Stimulated activated naive CD8-positive, alpha-beta T cell treated with anti-CD3 and anti-CD28 coated beads, Interleukin-15, Interleukin-2, amounts not matched to agents 100 ng/mL and 50 ng/mL, for 24 hours (primary cell): ENCODE results near the gene MPST.

Source experiments
- H3K27ac Mint-ChIP-seq: one replicate; pipeline ENCODE4 v1.8.0; 2021; ENCODE audit warnings: mild to moderate bottlenecking, mixed read lengths
- H3K27me3 Mint-ChIP-seq: one replicate; pipeline ENCODE4 v1.8.0; 2021; ENCODE audit warnings: mixed read lengths
- H3K36me3 Mint-ChIP-seq: one replicate; pipeline ENCODE4 v1.8.0; 2021; ENCODE audit warnings: low read depth, mixed read lengths
- H3K4me1 Mint-ChIP-seq: one replicate; pipeline ENCODE4 v1.8.0; 2021; ENCODE audit warnings: low read depth, mixed read lengths
- H3K4me3 Mint-ChIP-seq: one replicate; pipeline ENCODE4 v1.8.0; 2021; ENCODE audit warnings: mild to moderate bottlenecking, mixed read lengths
- H3K9me3 Mint-ChIP-seq: one replicate; pipeline ENCODE4 v1.8.0; 2021; ENCODE audit warnings: mixed read lengths

The MPST gene

GRCh38 chr22:37054600-37055365 lies 35.2 kb downstream of the MPST start:
- H3K27ac Mint-ChIP-seq = no peak overlapping the region
- no peaks in the 10 kb centered on the region for H3K27me3 Mint-ChIP-seq
- H3K4me3 Mint-ChIP-seq = no peak overlapping the region
- H3K36me3 Mint-ChIP-seq = peaks cover 7% of the 10 kb centered on the region
- peaks cover 12% of the 10 kb centered on the region for H3K4me1 Mint-ChIP-seq
- no peaks in the 10 kb centered on the region for H3K9me3 Mint-ChIP-seq

DNA sequence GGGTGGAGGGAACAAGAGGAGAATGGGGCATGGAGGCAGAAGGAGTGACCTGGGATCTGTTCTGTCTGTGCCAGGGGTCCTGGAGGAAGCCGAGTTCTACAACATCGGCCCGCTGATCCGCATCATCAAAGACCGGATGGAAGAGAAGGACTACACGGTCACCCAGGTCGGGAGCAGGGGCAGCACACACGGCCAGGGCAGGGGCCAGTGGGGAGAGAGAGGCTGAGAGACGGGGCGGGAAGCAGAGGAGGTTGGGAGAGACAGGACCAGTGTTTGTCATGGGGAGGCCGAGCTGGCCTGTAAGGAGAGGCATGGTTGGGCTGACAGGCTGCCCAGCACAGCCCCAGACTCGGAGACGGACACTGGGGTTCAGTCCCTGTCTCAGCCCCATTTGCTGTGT lies 36.7 kb downstream of the MPST start:
- Mint-ChIP-seq H3K4me3 (no peak overlapping the region), H3K9me3 (no peaks in the 10 kb centered on the region), H3K36me3 (peaks cover 12% of the 10 kb centered on the region), H3K4me1 (peaks cover 27% of the 10 kb centered on the region), H3K27me3 (no peaks in the 10 kb centered on the region), H3K27ac (no peak overlapping the region)

GRCh38 chr22:37057226-37057625 lies 37.7 kb downstream of the MPST start:
- H3K4me1 Mint-ChIP-seq = peaks cover 31% of the 10 kb centered on the region
- peaks cover 12% of the 10 kb centered on the region for H3K36me3 Mint-ChIP-seq
- H3K4me3 Mint-ChIP-seq = no peak overlapping the region
- no peak overlapping the region for H3K27ac Mint-ChIP-seq
- H3K27me3 Mint-ChIP-seq = no peaks in the 10 kb centered on the region
- H3K9me3 Mint-ChIP-seq = no peaks in the 10 kb centered on the region

DNA sequence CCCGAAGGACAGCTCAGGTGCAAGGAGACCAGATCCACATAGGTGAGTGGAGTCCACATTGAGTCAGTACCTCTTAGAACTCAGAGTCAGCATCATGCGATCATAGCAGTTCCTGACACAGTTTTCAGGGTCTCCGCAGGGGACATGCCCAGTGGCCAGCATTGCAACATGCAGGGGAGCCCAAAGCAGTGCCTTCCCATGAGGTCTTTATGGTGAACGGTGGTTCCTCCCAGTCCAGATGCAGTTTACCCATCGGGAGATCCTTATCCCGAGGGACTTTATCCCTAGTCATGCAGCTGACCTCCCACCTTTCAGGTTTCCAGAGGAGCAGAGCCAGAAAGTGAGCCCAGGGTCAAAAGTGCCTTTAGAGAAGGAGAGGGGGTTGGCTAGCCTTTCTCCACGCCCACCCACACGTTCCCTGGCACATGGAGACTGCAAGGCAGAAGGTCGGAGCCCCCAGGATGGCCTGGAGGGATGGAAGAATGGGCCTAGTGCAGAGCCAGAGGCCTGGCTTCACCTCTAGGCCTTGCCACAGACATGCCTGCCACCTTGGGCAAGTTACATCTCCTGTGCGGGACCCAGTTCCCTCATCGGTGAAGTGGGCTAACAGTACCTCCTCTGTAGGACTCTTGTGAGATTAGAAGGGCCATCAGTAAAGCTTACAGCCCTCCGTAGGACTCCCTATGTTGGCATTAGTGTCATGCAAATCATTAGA lies 38.4 kb downstream of the MPST start:
- H3K9me3 Mint-ChIP-seq = no peaks in the 10 kb centered on the region
- H3K36me3 Mint-ChIP-seq = peaks cover 12% of the 10 kb centered on the region
- H3K27ac Mint-ChIP-seq = no peak overlapping the region
- no peaks in the 10 kb centered on the region for H3K27me3 Mint-ChIP-seq
- H3K4me3 Mint-ChIP-seq = no peak overlapping the region
- peaks cover 27% of the 10 kb centered on the region for H3K4me1 Mint-ChIP-seq

DNA sequence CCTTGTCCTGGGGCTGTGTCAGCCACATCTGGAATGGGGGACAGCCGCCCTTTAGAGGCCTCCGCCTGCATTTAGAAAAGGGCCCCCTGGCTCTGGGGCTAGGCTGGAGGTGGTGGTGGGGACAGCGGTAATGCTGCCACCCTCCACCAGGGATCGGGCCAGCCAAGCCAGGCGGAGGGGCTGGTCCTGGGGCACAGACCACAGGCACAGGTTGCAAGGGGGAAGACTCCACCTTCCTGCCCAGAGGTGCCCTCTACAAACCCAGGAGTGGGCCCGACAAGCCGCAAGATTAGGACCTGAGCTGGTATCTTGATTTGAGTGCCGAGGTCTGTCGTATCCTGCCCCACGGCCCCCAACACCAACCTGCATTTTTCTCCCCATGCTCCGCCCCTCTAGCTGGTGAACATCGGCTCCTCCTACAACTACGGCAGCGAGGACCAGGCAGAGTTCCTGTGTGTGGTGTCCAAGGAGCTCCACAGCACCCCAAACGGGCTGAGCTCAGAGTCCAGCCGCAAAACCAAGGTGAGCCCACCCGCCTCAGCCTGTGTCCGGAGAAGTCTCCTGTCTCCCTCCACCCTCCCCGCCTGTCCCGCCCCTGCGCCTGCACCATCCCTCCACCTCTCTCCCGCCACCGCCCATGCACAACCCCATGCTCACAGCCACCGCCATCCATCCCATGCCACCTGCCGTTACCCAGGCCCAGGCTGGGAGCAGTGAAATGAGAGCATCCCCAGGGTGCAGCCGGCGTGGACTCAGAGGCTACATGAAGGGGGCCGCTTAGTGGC lies 39.6 kb downstream of the MPST start:
- H3K27me3 Mint-ChIP-seq = no peaks in the 10 kb centered on the region
- no peak overlapping the region for H3K4me3 Mint-ChIP-seq
- H3K36me3 Mint-ChIP-seq = peaks cover 12% of the 10 kb centered on the region
- H3K4me1 Mint-ChIP-seq = peaks cover 24% of the 10 kb centered on the region
- H3K9me3 Mint-ChIP-seq = no peaks in the 10 kb centered on the region
- no peak overlapping the region for H3K27ac Mint-ChIP-seq

- Mint-ChIP-seq H3K36me3 (peaks cover 12% of the 10 kb centered on the region), H3K27ac (no peak overlapping the region), H3K4me1 (peaks cover 24% of the 10 kb centered on the region)
Measured at GRCh38 chr22:37059876-37060449, 40.4 kb downstream of the MPST start.

DNA sequence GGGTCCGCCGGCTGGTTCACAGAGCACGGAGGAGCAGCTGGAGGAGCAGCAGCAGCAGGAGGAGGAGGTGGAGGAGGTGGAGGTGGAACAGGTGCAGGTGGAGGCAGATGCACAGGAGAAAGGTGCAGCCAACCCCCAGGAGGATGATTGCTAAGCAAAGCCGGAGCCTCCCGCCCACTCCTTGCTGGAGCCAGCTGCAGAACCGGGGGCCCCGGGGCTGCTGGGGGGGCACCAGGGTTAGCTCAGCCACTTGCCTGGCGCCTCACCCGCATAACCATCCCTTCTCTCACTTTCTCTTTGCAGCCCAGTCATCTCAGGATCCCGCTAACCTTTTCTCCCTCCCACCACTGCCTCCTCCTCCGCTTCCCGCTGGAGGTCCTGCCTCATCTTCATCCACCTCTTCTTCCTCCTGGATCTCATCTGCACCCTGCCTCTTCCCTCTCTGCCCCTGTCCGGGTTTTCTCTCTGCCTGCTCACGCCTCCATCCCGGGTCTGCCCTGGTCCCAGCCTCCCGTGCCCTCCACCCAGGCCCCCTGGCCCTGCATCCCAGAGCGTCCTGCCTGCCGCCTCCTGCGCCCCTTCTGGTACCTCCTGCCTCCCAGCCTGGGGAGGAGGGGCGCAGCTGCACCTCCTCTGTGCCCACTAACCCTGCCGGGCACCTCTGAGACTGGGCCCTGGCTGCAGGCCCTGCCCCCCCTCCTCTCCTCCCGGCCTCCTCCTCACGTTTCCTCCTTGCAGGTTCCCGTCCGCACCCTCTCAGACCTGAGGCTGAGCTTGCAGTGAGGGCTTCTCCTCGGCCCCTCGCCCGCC lies 41.5 kb downstream of the MPST start:
- Mint-ChIP-seq H3K4me1 (peaks cover 24% of the 10 kb centered on the region), H3K27me3 (no peaks in the 10 kb centered on the region), H3K27ac (peak overlapping the region; percentile 63), H3K4me3 (peak overlapping the region; percentile 52), H3K9me3 (no peaks in the 10 kb centered on the region), H3K36me3 (peaks cover 8% of the 10 kb centered on the region)

More at GRCh38 chr22:37059876-37060449, 40.4 kb downstream of the MPST start:
- H3K4me3 Mint-ChIP-seq = no peak overlapping the region
- no peaks in the 10 kb centered on the region for H3K9me3 Mint-ChIP-seq
- no peaks in the 10 kb centered on the region for H3K27me3 Mint-ChIP-seq

DNA sequence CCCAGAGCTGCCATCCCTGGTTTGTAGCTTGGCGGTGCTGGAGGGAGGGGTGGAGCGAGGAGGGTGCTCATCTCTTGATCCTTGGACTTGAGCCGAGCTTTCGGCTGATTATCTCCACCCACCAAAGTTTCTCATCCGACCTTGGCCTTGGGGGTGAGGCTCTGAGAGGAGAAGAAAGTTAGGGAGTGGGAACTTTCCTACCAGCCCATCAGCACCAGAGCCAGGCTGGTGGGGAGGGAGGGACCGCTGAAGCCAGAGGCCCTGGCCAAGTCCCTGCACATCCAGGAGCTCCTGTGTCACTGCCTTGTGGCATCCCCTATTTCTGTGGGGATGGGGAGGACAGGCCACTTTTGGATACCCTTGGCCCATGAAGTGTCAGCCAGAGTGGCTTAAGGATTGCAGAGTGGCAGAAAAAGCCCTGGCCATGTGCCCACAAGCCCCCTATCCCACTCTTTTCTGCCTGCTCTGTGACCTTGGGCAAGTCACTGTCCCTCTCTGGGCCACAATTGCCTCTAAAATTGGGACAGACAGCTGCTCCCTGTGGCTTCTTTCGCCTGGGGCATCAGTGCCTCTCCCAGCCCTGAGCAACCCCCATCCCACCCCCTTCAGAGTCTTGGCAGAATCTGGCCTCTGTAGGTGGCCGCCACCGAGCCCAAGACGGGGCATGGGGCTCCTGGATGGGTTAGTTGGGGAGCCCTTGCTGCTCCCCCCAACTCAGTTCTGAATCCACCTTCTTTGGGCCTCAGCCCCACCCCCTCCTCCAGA lies 42.3 kb downstream of the MPST start:
- Mint-ChIP-seq H3K9me3 (no peaks in the 10 kb centered on the region), H3K36me3 (peaks cover 4% of the 10 kb centered on the region), H3K27ac (peak overlapping the region; percentile 63)

DNA sequence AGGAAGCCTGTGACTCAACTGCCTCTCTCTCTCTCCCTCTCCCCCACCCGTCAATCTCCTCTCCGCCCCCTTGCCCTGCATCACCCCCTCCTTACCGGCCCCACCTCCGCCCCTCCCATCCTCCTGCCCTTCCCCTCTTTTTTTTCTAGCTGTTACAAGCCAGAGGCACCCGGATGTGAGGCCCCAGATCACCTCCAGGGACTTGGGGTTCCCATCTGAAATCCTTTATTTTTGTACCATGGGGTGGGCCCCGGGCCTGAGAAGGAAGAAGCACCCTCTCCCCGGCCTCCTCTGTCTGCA lies 42.8 kb downstream of the MPST start:
- H3K4me3 Mint-ChIP-seq = no peak overlapping the region
- no peaks in the 10 kb centered on the region for H3K9me3 Mint-ChIP-seq
- peaks cover 4% of the 10 kb centered on the region for H3K36me3 Mint-ChIP-seq
- no peak overlapping the region for H3K27ac Mint-ChIP-seq
- no peaks in the 10 kb centered on the region for H3K27me3 Mint-ChIP-seq
- peaks cover 24% of the 10 kb centered on the region for H3K4me1 Mint-ChIP-seq

More for the DNA sequence above, 42.3 kb downstream of the MPST start:
- Mint-ChIP-seq H3K4me3 (no peak overlapping the region), H3K4me1 (peaks cover 24% of the 10 kb centered on the region), H3K27me3 (no peaks in the 10 kb centered on the region)

DNA sequence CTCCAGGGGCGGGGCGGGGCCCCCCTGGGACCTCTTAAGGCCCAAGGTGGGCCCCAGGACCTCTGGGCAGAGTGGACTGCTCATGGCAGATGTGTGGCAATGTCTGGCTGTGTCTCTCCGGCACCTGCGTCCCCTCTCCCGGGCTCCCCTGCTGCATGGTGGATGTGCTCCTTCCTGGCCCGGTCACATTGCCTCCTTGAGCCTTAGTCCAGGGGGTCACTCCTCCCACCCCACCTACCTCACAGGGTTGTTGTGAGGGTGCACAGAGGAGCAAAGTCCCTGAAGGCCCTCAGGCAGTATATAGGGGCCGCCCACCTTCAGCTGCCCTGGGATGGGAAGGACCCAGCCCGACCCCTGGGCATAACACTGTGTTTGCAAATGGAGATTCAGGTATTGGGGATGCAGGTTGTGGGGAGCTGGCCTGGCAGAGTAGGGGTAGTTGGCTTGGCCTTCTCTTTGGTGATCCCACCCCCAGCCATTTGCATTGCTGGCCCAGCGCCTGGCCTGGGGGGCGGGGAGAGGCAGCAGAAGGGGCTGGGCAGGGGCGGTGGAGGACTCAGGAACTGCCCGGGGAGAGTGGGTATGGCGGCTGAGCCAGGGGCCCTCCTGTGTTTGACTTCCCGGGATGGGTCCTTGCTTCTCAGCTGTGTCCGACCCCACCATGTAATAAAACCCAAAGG lies 43.3 kb downstream of the MPST start:
- H3K9me3 Mint-ChIP-seq = no peaks in the 10 kb centered on the region
- H3K4me1 Mint-ChIP-seq = peaks cover 24% of the 10 kb centered on the region
- no peak overlapping the region for H3K4me3 Mint-ChIP-seq
- H3K27ac Mint-ChIP-seq = no peak overlapping the region
- peaks cover 5% of the 10 kb centered on the region for H3K27me3 Mint-ChIP-seq
- H3K36me3 Mint-ChIP-seq = peaks cover 4% of the 10 kb centered on the region

DNA sequence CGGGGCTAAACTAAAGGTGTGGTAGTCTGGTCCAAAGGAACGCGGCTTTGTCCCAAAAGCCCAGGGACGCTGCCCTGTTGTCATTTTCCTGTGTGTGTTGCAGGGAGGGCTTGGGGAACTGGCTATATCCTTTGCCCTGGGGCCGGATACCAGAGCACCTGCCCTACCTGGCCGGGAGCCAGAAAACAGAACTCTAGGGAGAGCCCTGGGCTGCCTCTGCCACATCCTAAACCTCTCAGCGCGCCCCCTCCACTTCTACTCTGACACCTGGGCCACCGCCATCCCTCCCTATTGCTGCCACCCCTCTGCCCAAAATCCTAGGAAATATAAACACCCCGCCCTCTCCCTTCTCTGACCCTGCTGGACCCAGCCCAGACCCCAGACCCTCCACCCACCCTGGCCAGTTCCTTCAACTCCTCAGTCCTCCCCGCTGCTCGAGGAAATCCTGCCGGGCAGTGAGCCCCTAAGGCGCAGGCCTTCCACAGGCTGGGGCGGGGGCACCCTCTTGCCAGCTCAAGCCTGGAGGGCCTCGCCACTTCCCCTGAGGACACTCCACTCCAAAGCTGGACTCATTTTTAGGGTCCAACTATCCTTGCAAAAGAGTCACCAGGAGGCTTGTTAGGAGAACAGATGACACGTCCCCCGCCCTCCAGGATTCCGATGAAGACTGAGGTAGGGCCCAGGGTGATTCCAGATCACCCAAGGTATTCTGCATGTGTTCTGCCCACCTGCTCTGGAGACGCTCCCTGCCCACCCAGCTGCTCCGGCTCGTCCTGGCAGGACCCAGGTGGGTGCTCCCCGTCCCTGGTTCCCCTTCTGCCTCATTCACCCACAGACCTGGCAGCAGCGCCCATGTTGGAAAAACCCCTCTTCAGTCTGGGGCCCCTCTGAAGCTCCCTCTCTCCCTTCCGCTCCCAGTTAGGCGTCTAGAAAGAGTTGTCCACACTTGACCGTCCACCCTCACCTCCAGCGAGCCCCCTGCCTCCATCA lies 44.2 kb downstream of the MPST start:
- peaks cover 4% of the 10 kb centered on the region for H3K36me3 Mint-ChIP-seq
- H3K27me3 Mint-ChIP-seq = peaks cover 12% of the 10 kb centered on the region
- peaks cover 24% of the 10 kb centered on the region for H3K4me1 Mint-ChIP-seq
- no peaks in the 10 kb centered on the region for H3K9me3 Mint-ChIP-seq
- no peak overlapping the region for H3K4me3 Mint-ChIP-seq
- no peak overlapping the region for H3K27ac Mint-ChIP-seq

- no peak overlapping the region for H3K27ac Mint-ChIP-seq
- peaks cover 16% of the 10 kb centered on the region for H3K27me3 Mint-ChIP-seq
- no peaks in the 10 kb centered on the region for H3K9me3 Mint-ChIP-seq
Measured at GRCh38 chr22:37064553-37064952, 45.0 kb downstream of the MPST start.

More at GRCh38 chr22:37064553-37064952, 45.0 kb downstream of the MPST start:
- Mint-ChIP-seq H3K4me3 (no peak overlapping the region), H3K4me1 (peaks cover 24% of the 10 kb centered on the region), H3K36me3 (peaks cover 4% of the 10 kb centered on the region)
